Activated CD4-positive, alpha-beta T cell treated with anti-CD3 and anti-CD28 coated beads for 4 hours (primary cell): ENCODE data around the gene GSTP1.

ENCODE experiments used
- DNase-seq, 2 donors: peaks; one replicate each; pipeline ENCODE4 v3.0.0-alpha.2; 2020

The GSTP1 gene

GRCh38 chr11:67632175-67632981 is 48.8 kb downstream of the GSTP1 start:
- DNase-seq: no peak

- no peak for DNase-seq
Measured at GRCh38 chr11:67632982-67633755, 49.6 kb downstream of the GSTP1 start.

GRCh38 chr11:67633758-67634365 is 50.2 kb downstream of the GSTP1 start:
- no peak for DNase-seq

GRCh38 chr11:67634366-67635230 is 51.0 kb downstream of the GSTP1 start:
- no peak for DNase-seq

- DNase-seq: no peak
Measured at GRCh38 chr11:67635231-67635521, 51.6 kb downstream of the GSTP1 start.
